GM23338 (cell line): ENCODE data around the gene ARPC2. TPM values are rescaled to one million over a fixed set of nuclear protein-coding genes. Genes with fewer than 3 reads are reported as not detected.

ENCODE experiments used
- ATAC-seq: fragments of 200-7000 bp; cut with Tn5 transposase; 3 replicates; pipeline ENCODE4 v1.9.1; 2020
- DNase-seq: peaks from one replicate; pipeline ENCODE4 v3.0.0-alpha.2; 2015; ENCODE audit warnings: low spot score
- H2AFZ ChIP-seq: fragments of 200-600 bp; sonication (generic); 2 replicates; pipeline ENCODE4 v1.8.0; 2016; ENCODE audit warnings: antibody characterized with exemption, mild to moderate bottlenecking, moderate library complexity
- H3F3A ChIP-seq: fragments of 200-600 bp; sonication (generic); replicated peaks from 2 replicates; pipeline ENCODE4 v1.8.0; 2017; ENCODE audit warnings: antibody characterized with exemption, mixed run types, low read depth
- H3K27ac ChIP-seq: fragments of 200-600 bp; sonication (generic); 2 replicates; pipeline ENCODE4 v1.6.1; 2016; ENCODE audit warnings: low read depth
- H3K27me3 ChIP-seq: fragments of 200-600 bp; sonication (generic); 2 replicates; pipeline ENCODE4 v1.8.0; 2016; ENCODE audit warnings: mild to moderate bottlenecking, mixed run types, moderate library complexity; ENCODE audit not compliant: insufficient read depth
- H3K36me3 ChIP-seq: fragments of 200-600 bp; sonication (generic); 2 replicates; pipeline ENCODE4 v1.8.0; 2016; ENCODE audit warnings: mild to moderate bottlenecking; ENCODE audit not compliant: insufficient read depth
- H3K4me1 ChIP-seq: fragments of 200-600 bp; sonication (generic); 2 replicates; pipeline ENCODE4 v1.8.0; 2016; ENCODE audit warnings: mild to moderate bottlenecking, moderate library complexity; ENCODE audit not compliant: insufficient read depth
- H3K4me2 ChIP-seq: fragments of 200-600 bp; sonication (generic); 2 replicates; pipeline ENCODE4 v1.7.1; 2017; ENCODE audit warnings: mixed run types
- H3K4me3 ChIP-seq: fragments of 200-600 bp; sonication (generic); 2 replicates; pipeline ENCODE4 v1.6.1; 2016; ENCODE audit warnings: mixed run types
- H3K79me2 ChIP-seq: fragments of 200-600 bp; sonication (generic); replicated peaks from 2 replicates; pipeline ENCODE4 v1.8.0; 2017; ENCODE audit warnings: mild to moderate bottlenecking; ENCODE audit not compliant: insufficient read depth
- H3K9me2 ChIP-seq: fragments of 200-600 bp; sonication (generic); 2 replicates; pipeline ENCODE4 v1.8.0; 2017; ENCODE audit not compliant: insufficient read depth
- H4K20me1 ChIP-seq: fragments of 200-600 bp; sonication (generic); replicated peaks from 2 replicates; pipeline ENCODE4 v1.8.0; 2017; ENCODE audit warnings: mild to moderate bottlenecking; ENCODE audit not compliant: insufficient read depth
- H3K27ac Mint-ChIP-seq: 2 replicates; pipeline ENCODE4 v1.8.0; 2020; ENCODE audit warnings: inconsistent platforms, mild to moderate bottlenecking, moderate library complexity, mixed read lengths
- H3K27me3 Mint-ChIP-seq: 3 replicates; pipeline ENCODE4 v1.8.0; 2022; ENCODE audit warnings: low read depth, mild to moderate bottlenecking, moderate library complexity, mixed read lengths, inconsistent platforms; ENCODE audit not compliant: insufficient read depth, poor library complexity
- H3K36me3 Mint-ChIP-seq: 3 replicates; pipeline ENCODE4 v1.8.0; 2021; ENCODE audit warnings: low read depth, mild to moderate bottlenecking, inconsistent platforms, moderate library complexity, mixed read lengths
- H3K4me1 Mint-ChIP-seq: 3 replicates; pipeline ENCODE4 v1.8.0; 2020; ENCODE audit warnings: mild to moderate bottlenecking, inconsistent platforms, mixed read lengths
- H3K4me3 Mint-ChIP-seq: 3 replicates; pipeline ENCODE4 v1.8.0; 2021; ENCODE audit warnings: moderate library complexity, mild to moderate bottlenecking, inconsistent platforms, mixed read lengths
- H3K9me3 Mint-ChIP-seq: 3 replicates; pipeline ENCODE4 v1.8.0; 2020; ENCODE audit warnings: moderate library complexity, mild to moderate bottlenecking, inconsistent platforms, mixed read lengths
- CREB1 ChIP-seq: fragments of 250-450 bp; sonication (Bioruptor Pico); IDR thresholded peaks from 2 replicates; pipeline ENCODE4 v1.5.0; 2020; ENCODE audit warnings: low read depth, mild to moderate bottlenecking, moderate library complexity
- CTCF ChIP-seq, 2 experiments: fragments of 200-600 bp in 1 of 2; sonication (generic) in 1 of 2; conservative IDR thresholded peaks; 2 replicates each; pipeline versions ENCODE4 v1.5.1 to v1.6.1; 2016 to 2017; ENCODE audit warnings: antibody characterized with exemption in 2 of 2, low read depth in 2 of 2, mild to moderate bottlenecking in 2 of 2, moderate library complexity in 1 of 2
- ETS1 ChIP-seq: IDR thresholded peaks from 2 replicates; pipeline ENCODE4 v1.6.1; 2016; ENCODE audit warnings: antibody characterized with exemption
- EZH2 ChIP-seq: fragments of 200-600 bp; sonication (generic); IDR thresholded peaks from one replicate; pipeline ENCODE4 v1.8.0; 2017; ENCODE audit warnings: antibody characterized with exemption, mild to moderate bottlenecking, low read depth; ENCODE audit not compliant: unreplicated experiment
- JUNB ChIP-seq: IDR thresholded peaks from one replicate; pipeline ENCODE4 v1.6.1; 2016; ENCODE audit warnings: antibody characterized with exemption; ENCODE audit not compliant: unreplicated experiment
- REST ChIP-seq: IDR thresholded peaks from one replicate; pipeline ENCODE4 v1.6.1; 2018; ENCODE audit warnings: antibody characterized with exemption; ENCODE audit not compliant: unreplicated experiment
- STAT1 ChIP-seq: IDR thresholded peaks from one replicate; pipeline ENCODE4 v1.6.1; 2016; ENCODE audit warnings: antibody characterized with exemption; ENCODE audit not compliant: unreplicated experiment
- ZNF114 ChIP-seq: fragments of 250-450 bp; sonication (Bioruptor Pico); IDR thresholded peaks from 2 replicates; pipeline ENCODE4 v1.5.0; 2020; ENCODE audit warnings: mild to moderate bottlenecking, moderate library complexity
- ZNF331 ChIP-seq: fragments of 250-450 bp; sonication (Bioruptor Pico); IDR thresholded peaks from 2 replicates; pipeline ENCODE4 v1.5.0; 2020; ENCODE audit warnings: low read depth, mild to moderate bottlenecking, moderate library complexity
- polyA plus RNA-seq: library from polyadenylated mRNA; unstranded; fragments of >200 nt; fragmentation: Nextera tagmentation; extraction: Ambion mirVana; gene quantifications from 2 replicates; pipeline ENCODE4 v1.2.1, GENCODE V29; 2016
- total RNA-seq: library from RNA; depleted of rRNA; stranded (reverse); fragments of >200 nt; shearing (Covaris generic); gene quantifications from 2 replicates; pipeline ENCODE4 v1.2.3, GENCODE V29; 2014

Gene ARPC2
- total and polyA plus RNA-seq, 2 experiments from 2014 or later, result 217 to 271 TPM

- TF ChIP-seq REST (no peak), CTCF (conservative IDR thresholded peaks at IDR 0.05; ENCODE audit: low read depth in 2 of 2) (no peak), EZH2 (no peak), ETS1 (no peak), ZNF114 (CRISPR knock-in tag) (no peak), STAT1 (no peak), CREB1 (CRISPR knock-in tag) (no peak)
Measured at GRCh38 chr2:218226903-218227302, 9.9 kb downstream of the ARPC2 start (continued).

- H3K27ac ChIP-seq, result peak overlapping the region; percentile 17; the same call in 1 of the 2 replicates
- Mint-ChIP-seq H3K4me1 (no peaks in the 10 kb centered on the region), H3K4me3 (no peak overlapping the region), H3K9me3 (no peaks in the 10 kb centered on the region), H3K27me3 (no peaks in the 10 kb centered on the region), H3K27ac (no peak overlapping the region), H3K36me3 (peaks cover 80% of the 10 kb centered on the region)
- H3K4me3 ChIP-seq, result no peak overlapping the region
- H3K9me2 ChIP-seq, result no peaks in the 10 kb centered on the region
- H3K27me3 ChIP-seq, result no peaks in the 10 kb centered on the region
- H4K20me1 ChIP-seq, result peaks cover 44% of the 10 kb centered on the region
- H2AFZ ChIP-seq, result no peak overlapping the region
- DNase-seq (no peak), ATAC-seq (no peak)
- peaks cover 50% of the 10 kb centered on the region for H3K36me3 ChIP-seq
- no peak overlapping the region for H3K4me2 ChIP-seq
- no peaks in the 10 kb centered on the region; the same call in 1 of the 2 replicates for H3K4me1 ChIP-seq
- H3K79me2 ChIP-seq, result peaks cover 59% of the 10 kb centered on the region
- no peaks in the 10 kb centered on the region for H3F3A ChIP-seq
- TF ChIP-seq REST (no peak), ZNF114 (CRISPR knock-in tag) (no peak), CTCF (conservative IDR thresholded peaks at IDR 0.05; ENCODE audit: low read depth in 2 of 2) (no peak), JUNB (no peak), EZH2 (no peak), STAT1 (no peak), CREB1 (CRISPR knock-in tag) (no peak), ZNF331 (CRISPR knock-in tag) (no peak), ETS1 (no peak)
Measured at GRCh38 chr2:218228366-218229090, 11.5 kb downstream of the ARPC2 start.
